ENCODE data around the gene DEDD.

The DEDD gene

GRCh38 chr1:161113915-161114314 is 18.6 kb downstream of the DEDD start:
- TF ChIP-seq REST (IDR thresholded peaks at IDR 0.05; ENCODE audit: insufficient read depth in 1 of 2, low read depth in 2 of 2, low read length in 2 of 2) (no peak), POLR2AphosphoS5 (IDR thresholded peaks at IDR 0.05; ENCODE audit: low read depth, low read length) (no peak), SIN3A (IDR thresholded peaks at IDR 0.05; ENCODE audit: borderline replicate concordance, insufficient read depth, low read length) (no peak), FOXP2 (optimal IDR thresholded peaks at IDR 0.05; ENCODE audit: borderline replicate concordance, extremely low read depth, extremely low read length, insufficient read depth) (no peak), TAF1 (IDR thresholded peaks at IDR 0.05; ENCODE audit: borderline replicate concordance, insufficient read depth, low read length) (no peak)

- no peak for TF ChIP-seq TAF1 (IDR thresholded peaks at IDR 0.05; ENCODE audit: borderline replicate concordance, insufficient read depth, low read length)
- TF ChIP-seq POLR2AphosphoS5 (IDR thresholded peaks at IDR 0.05; ENCODE audit: low read depth, low read length), result no peak
- no peak for TF ChIP-seq FOXP2 (optimal IDR thresholded peaks at IDR 0.05; ENCODE audit: borderline replicate concordance, extremely low read depth, extremely low read length, insufficient read depth)
- no peak for TF ChIP-seq SIN3A (IDR thresholded peaks at IDR 0.05; ENCODE audit: borderline replicate concordance, insufficient read depth, low read length)
- TF ChIP-seq REST (IDR thresholded peaks at IDR 0.05; ENCODE audit: insufficient read depth in 1 of 2, low read depth in 2 of 2, low read length in 2 of 2), result no peak
Measured at GRCh38 chr1:161111527-161111926, 20.9 kb downstream of the DEDD start.

GRCh38 chr1:161111117-161111516 is 21.4 kb downstream of the DEDD start:
- no peak for TF ChIP-seq REST (IDR thresholded peaks at IDR 0.05; ENCODE audit: insufficient read depth in 1 of 2, low read depth in 2 of 2, low read length in 2 of 2)
- TF ChIP-seq SIN3A (IDR thresholded peaks at IDR 0.05; ENCODE audit: borderline replicate concordance, insufficient read depth, low read length), result no peak
- no peak for TF ChIP-seq FOXP2 (optimal IDR thresholded peaks at IDR 0.05; ENCODE audit: borderline replicate concordance, extremely low read depth, extremely low read length, insufficient read depth)
- TF ChIP-seq POLR2AphosphoS5 (IDR thresholded peaks at IDR 0.05; ENCODE audit: low read depth, low read length), result no peak
- no peak for TF ChIP-seq TAF1 (IDR thresholded peaks at IDR 0.05; ENCODE audit: borderline replicate concordance, insufficient read depth, low read length)

GRCh38 chr1:161106431-161106830 is 26.0 kb downstream of the DEDD start:
- TF ChIP-seq FOXP2 (optimal IDR thresholded peaks at IDR 0.05; ENCODE audit: borderline replicate concordance, extremely low read depth, extremely low read length, insufficient read depth) (no peak), SIN3A (IDR thresholded peaks at IDR 0.05; ENCODE audit: borderline replicate concordance, insufficient read depth, low read length) (no peak), POLR2AphosphoS5 (IDR thresholded peaks at IDR 0.05; ENCODE audit: low read depth, low read length) (no peak), REST (IDR thresholded peaks at IDR 0.05; ENCODE audit: insufficient read depth in 1 of 2, low read depth in 2 of 2, low read length in 2 of 2) (no peak), TAF1 (IDR thresholded peaks at IDR 0.05; ENCODE audit: borderline replicate concordance, insufficient read depth, low read length) (no peak)

- TF ChIP-seq FOXP2 (optimal IDR thresholded peaks at IDR 0.05; ENCODE audit: borderline replicate concordance, extremely low read depth, extremely low read length, insufficient read depth), result no peak
- TF ChIP-seq SIN3A (IDR thresholded peaks at IDR 0.05; ENCODE audit: borderline replicate concordance, insufficient read depth, low read length), result no peak
- no peak for TF ChIP-seq TAF1 (IDR thresholded peaks at IDR 0.05; ENCODE audit: borderline replicate concordance, insufficient read depth, low read length)
- no peak for TF ChIP-seq POLR2AphosphoS5 (IDR thresholded peaks at IDR 0.05; ENCODE audit: low read depth, low read length)
- no peak for TF ChIP-seq REST (IDR thresholded peaks at IDR 0.05; ENCODE audit: insufficient read depth in 1 of 2, low read depth in 2 of 2, low read length in 2 of 2)
Measured at GRCh38 chr1:161100556-161100955, 31.9 kb downstream of the DEDD start.

All from PFSK-1 (cell line).